Measurements from ENCODE around the gene OSBPL2.

The OSBPL2 gene

GRCh38 chr20:62269378-62269777 is 31.1 kb downstream of the OSBPL2 start:
- TF ChIP-seq POLR2A (IDR thresholded peaks at IDR 0.05; ENCODE audit: low read depth, low read length) (no peak), TAF1 (IDR thresholded peaks at IDR 0.05; ENCODE audit: borderline replicate concordance, low read depth, low read length) (no peak), POLR2AphosphoS5 (IDR thresholded peaks at IDR 0.05; ENCODE audit: low read depth, low read length) (no peak)
- no peak for FAIRE-seq
- no peak for DNase-seq (ENCODE audit: insufficient read length)

- FAIRE-seq = no peak
- TF ChIP-seq TAF1 (IDR thresholded peaks at IDR 0.05; ENCODE audit: borderline replicate concordance, low read depth, low read length) (no peak), POLR2A (IDR thresholded peaks at IDR 0.05; ENCODE audit: low read depth, low read length) (no peak), POLR2AphosphoS5 (IDR thresholded peaks at IDR 0.05; ENCODE audit: low read depth, low read length) (no peak)
Measured at GRCh38 chr20:62269871-62270270, 31.6 kb downstream of the OSBPL2 start.

DNA sequence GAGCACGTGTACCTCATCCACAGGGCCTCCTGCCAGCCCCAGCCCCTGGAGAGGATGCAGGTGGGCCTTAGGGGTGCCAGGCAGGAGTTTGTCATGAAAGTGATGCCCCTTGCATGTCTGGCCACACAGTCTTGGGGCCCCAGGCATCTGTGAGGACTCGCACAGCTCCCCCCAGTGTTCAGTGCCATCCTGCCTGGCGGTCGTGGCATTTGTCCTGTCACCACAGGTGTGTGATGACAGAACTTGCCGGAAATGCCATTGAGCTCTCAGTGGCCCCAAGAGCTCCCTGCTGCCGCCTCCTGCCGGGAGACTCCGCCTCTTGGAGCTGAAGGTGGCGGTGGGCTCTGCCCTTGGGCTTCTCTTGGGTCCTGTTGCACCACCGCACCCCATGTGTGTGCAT is 33.9 kb downstream of the OSBPL2 start:
- FAIRE-seq = no peak
- no peak for DNase-seq (ENCODE audit: insufficient read length)
- TF ChIP-seq POLR2A (IDR thresholded peaks at IDR 0.05; ENCODE audit: low read depth, low read length) (no peak), POLR2AphosphoS5 (IDR thresholded peaks at IDR 0.05; ENCODE audit: low read depth, low read length) (no peak), TAF1 (IDR thresholded peaks at IDR 0.05; ENCODE audit: borderline replicate concordance, low read depth, low read length) (no peak)

More at GRCh38 chr20:62269871-62270270, 31.6 kb downstream of the OSBPL2 start:
- DNase-seq (ENCODE audit: insufficient read length) = no peak

DNA sequence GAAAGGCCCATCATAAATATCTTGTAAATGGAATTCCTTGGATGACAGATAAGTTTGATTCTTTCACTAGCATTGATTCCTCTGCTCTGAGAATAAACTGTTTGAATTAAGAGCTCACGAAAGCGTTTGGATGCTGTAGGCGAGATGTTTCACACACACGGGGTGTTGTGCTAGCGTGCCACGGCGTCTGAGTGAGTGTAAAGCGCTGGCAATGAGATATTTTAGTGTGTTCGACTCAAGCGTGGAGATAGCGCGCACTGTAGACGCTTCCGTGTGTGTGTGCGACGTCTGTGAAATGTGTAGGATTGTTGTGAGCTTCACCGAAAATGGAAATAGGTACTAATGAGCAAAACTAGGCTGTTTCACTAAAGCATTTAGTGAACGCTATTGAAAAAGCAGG is 35.1 kb downstream of the OSBPL2 start:
- no peak for DNase-seq (ENCODE audit: insufficient read length)
- no peak for FAIRE-seq
- TF ChIP-seq POLR2AphosphoS5 (IDR thresholded peaks at IDR 0.05; ENCODE audit: low read depth, low read length) = no peak

- FAIRE-seq (peak; percentile 56), DNase-seq (ENCODE audit: insufficient read length) (no peak)
- no peak for TF ChIP-seq POLR2AphosphoS5 (IDR thresholded peaks at IDR 0.05; ENCODE audit: low read depth, low read length)
- no peak for TF ChIP-seq TAF1 (IDR thresholded peaks at IDR 0.05; ENCODE audit: borderline replicate concordance, low read depth, low read length)
- no peak for TF ChIP-seq POLR2A (IDR thresholded peaks at IDR 0.05; ENCODE audit: low read depth, low read length)
Measured at GRCh38 chr20:62274332-62274950, 36.1 kb downstream of the OSBPL2 start.

- no peak for TF ChIP-seq POLR2A (IDR thresholded peaks at IDR 0.05; ENCODE audit: low read depth, low read length)
- no peak for FAIRE-seq
- DNase-seq (ENCODE audit: insufficient read length) = no peak
Measured at GRCh38 chr20:62275219-62275618, 36.9 kb downstream of the OSBPL2 start.

DNA sequence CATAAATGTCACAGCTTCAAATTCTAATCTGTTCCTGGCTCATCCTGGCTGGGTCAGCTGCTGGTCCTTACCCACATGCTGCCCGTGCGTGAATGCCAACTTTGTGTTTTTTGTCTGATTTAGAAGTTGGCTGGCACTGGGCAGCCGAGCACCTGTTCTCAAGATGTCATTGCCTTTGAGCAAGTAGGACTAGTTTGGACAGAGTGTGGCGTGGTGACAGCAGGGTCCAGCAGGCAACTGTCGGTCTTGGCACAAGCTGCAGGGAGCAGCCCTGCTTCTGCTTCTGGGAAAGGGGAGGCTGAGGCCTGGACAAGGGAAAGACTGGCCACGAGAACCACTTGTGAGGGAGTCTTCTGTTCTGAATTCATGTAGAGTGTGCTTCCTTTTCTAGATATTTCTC is 38.1 kb downstream of the OSBPL2 start:
- FAIRE-seq (no peak), DNase-seq (ENCODE audit: insufficient read length) (no peak)
- TF ChIP-seq POLR2AphosphoS5 (IDR thresholded peaks at IDR 0.05; ENCODE audit: low read depth, low read length) (no peak), POLR2A (IDR thresholded peaks at IDR 0.05; ENCODE audit: low read depth, low read length) (no peak), TAF1 (IDR thresholded peaks at IDR 0.05; ENCODE audit: borderline replicate concordance, low read depth, low read length) (no peak)

GRCh38 chr20:62277253-62277652 is 38.9 kb downstream of the OSBPL2 start:
- DNase-seq (ENCODE audit: insufficient read length) = no peak
- no peak for FAIRE-seq
- TF ChIP-seq POLR2AphosphoS5 (IDR thresholded peaks at IDR 0.05; ENCODE audit: low read depth, low read length) = no peak
- TF ChIP-seq POLR2A (IDR thresholded peaks at IDR 0.05; ENCODE audit: low read depth, low read length) = no peak
- TF ChIP-seq TAF1 (IDR thresholded peaks at IDR 0.05; ENCODE audit: borderline replicate concordance, low read depth, low read length) = no peak

DNA sequence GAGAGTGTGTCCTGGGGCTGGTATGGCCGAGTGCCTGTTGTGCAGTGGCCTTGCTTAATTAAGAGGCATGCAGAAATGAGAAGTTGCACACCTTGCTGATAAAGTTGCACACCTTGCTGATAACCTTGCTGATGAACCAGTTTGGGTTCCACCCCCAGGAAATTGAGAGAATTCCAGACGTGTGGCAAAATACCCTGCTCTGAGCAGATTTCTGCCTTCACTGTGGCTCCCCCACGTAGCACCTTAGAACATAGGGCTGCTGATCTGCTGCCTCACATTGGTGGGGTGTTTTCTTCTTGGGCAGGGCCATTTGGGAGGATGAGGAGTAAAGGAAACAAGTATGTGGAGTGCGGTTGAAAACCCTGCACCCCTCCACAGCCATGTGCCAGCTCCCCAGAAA is 42.0 kb downstream of the OSBPL2 start:
- TF ChIP-seq POLR2AphosphoS5 (IDR thresholded peaks at IDR 0.05; ENCODE audit: low read depth, low read length) = no peak
- DNase-seq (ENCODE audit: insufficient read length) = no peak
- no peak for FAIRE-seq

GRCh38 chr20:62281161-62281933 is 43.0 kb downstream of the OSBPL2 start:
- FAIRE-seq (no peak), DNase-seq (ENCODE audit: insufficient read length) (no peak)
- no peak for TF ChIP-seq TAF1 (IDR thresholded peaks at IDR 0.05; ENCODE audit: borderline replicate concordance, low read depth, low read length)
- no peak for TF ChIP-seq POLR2AphosphoS5 (IDR thresholded peaks at IDR 0.05; ENCODE audit: low read depth, low read length)
- TF ChIP-seq POLR2A (IDR thresholded peaks at IDR 0.05; ENCODE audit: low read depth, low read length) = no peak

GRCh38 chr20:62282103-62282502 is 43.8 kb downstream of the OSBPL2 start:
- no peak for TF ChIP-seq POLR2A (IDR thresholded peaks at IDR 0.05; ENCODE audit: low read depth, low read length)
- TF ChIP-seq TAF1 (IDR thresholded peaks at IDR 0.05; ENCODE audit: borderline replicate concordance, low read depth, low read length) = no peak
- TF ChIP-seq POLR2AphosphoS5 (IDR thresholded peaks at IDR 0.05; ENCODE audit: low read depth, low read length) = no peak
- FAIRE-seq (no peak), DNase-seq (ENCODE audit: insufficient read length) (no peak)

- DNase-seq (ENCODE audit: insufficient read length) (no peak), FAIRE-seq (no peak)
- no peak for TF ChIP-seq POLR2AphosphoS5 (IDR thresholded peaks at IDR 0.05; ENCODE audit: low read depth, low read length)
- TF ChIP-seq TAF1 (IDR thresholded peaks at IDR 0.05; ENCODE audit: borderline replicate concordance, low read depth, low read length) = no peak
- TF ChIP-seq POLR2A (IDR thresholded peaks at IDR 0.05; ENCODE audit: low read depth, low read length) = no peak
Measured at GRCh38 chr20:62282877-62283503, 44.7 kb downstream of the OSBPL2 start.
